Measurements from ENCODE around the gene ZNF283. TPM values are rescaled to one million over a fixed set of nuclear protein-coding genes. Genes with fewer than 3 reads are reported as not detected.
"Not testable (repeated sequence)": the region's sequence is repeated elsewhere in the genome, so short reads cannot be mapped to it uniquely, and the experiment has no call there.

Gene ZNF283
- total RNA-seq, 1 donor from 2014 or later = 7.9 TPM

- Histone ChIP-seq H3K4me3 (peak overlapping the region in 1 of 2 donors; percentile 44), H3K27me3 (no peaks in the 10 kb centered on the region), H3K27ac (peak overlapping the region; percentile 48), H3K36me3 (no peaks in the 10 kb centered on the region), H3K9me3 (no peaks in the 10 kb centered on the region), H3K4me1 (peaks cover 10% of the 10 kb centered on the region)
- DNase-seq (ENCODE audit: extremely low spot score in 2 of 2) = no peak
- TF ChIP-seq CTCF (IDR thresholded peaks at IDR 0.05) (no peak), POLR2AphosphoS5 (IDR thresholded peaks at IDR 0.05; ENCODE audit: insufficient read depth in 1 of 2, low read depth in 1 of 2) (peak in 1 of 2 donors; percentile 46), POLR2A (IDR thresholded peaks at IDR 0.05) (no peak)
- intact Hi-C loops (cut with DNase I) = no loop called here
These were observed 27.5 kb upstream of the ZNF283 start for GRCh38 chr19:43799502-43800142.

GRCh38 chr19:43802216-43802951 lies 24.7 kb upstream of the ZNF283 start, which contains the start of gene LYPD5:
Gene LYPD5, minus strand, starts transcription at chr19:43802447. Its CDS starts 67 bp downstream, at chr19:43802380.
- peaks cover 10% of the 10 kb centered on the region for H3K4me1 ChIP-seq
- no peaks in the 10 kb centered on the region for H3K9me3 ChIP-seq
- H3K27ac ChIP-seq = no peak within 1 kb of the TSS
- no peak within 1 kb of the TSS for H3K4me3 ChIP-seq
- intact Hi-C loops (cut with DNase I) = no loop called here
- DNase-seq (ENCODE audit: extremely low spot score in 2 of 2) = no peak
- no peaks in the 10 kb centered on the region for H3K36me3 ChIP-seq
- no peaks in the 10 kb centered on the region for H3K27me3 ChIP-seq
- TF ChIP-seq CTCF (IDR thresholded peaks at IDR 0.05) (no peak), POLR2AphosphoS5 (IDR thresholded peaks at IDR 0.05; ENCODE audit: insufficient read depth in 1 of 2, low read depth in 1 of 2) (no peak), POLR2A (IDR thresholded peaks at IDR 0.05) (no peak)

GRCh38 chr19:43804432-43804831 lies 22.7 kb upstream of the ZNF283 start:
- Histone ChIP-seq H3K27me3 (no peaks in the 10 kb centered on the region), H3K4me3 (no peak overlapping the region), H3K4me1 (no peaks in the 10 kb centered on the region), H3K36me3 (no peaks in the 10 kb centered on the region), H3K27ac (no peak overlapping the region), H3K9me3 (no peaks in the 10 kb centered on the region)
- intact Hi-C loops (cut with DNase I) = no loop called here
- TF ChIP-seq POLR2A (IDR thresholded peaks at IDR 0.05) (no peak), POLR2AphosphoS5 (IDR thresholded peaks at IDR 0.05; ENCODE audit: insufficient read depth in 1 of 2, low read depth in 1 of 2) (no peak), CTCF (IDR thresholded peaks at IDR 0.05) (no peak)
- no peak for DNase-seq (ENCODE audit: extremely low spot score in 2 of 2)

- H3K9me3 ChIP-seq; H3K27me3 ChIP-seq; H3K4me1 ChIP-seq; H3K4me3 ChIP-seq; DNase-seq (ENCODE audit: extremely low spot score in 2 of 2); intact Hi-C loops (cut with DNase I); H3K36me3 ChIP-seq; H3K27ac ChIP-seq: not testable (repeated sequence)
These were observed 20.7 kb upstream of the ZNF283 start for GRCh38 chr19:43806401-43806800.

- Histone ChIP-seq H3K4me3 (no peak overlapping the region), H3K9me3 (no peaks in the 10 kb centered on the region), H3K4me1 (no peaks in the 10 kb centered on the region), H3K27me3 (no peaks in the 10 kb centered on the region), H3K36me3 (no peaks in the 10 kb centered on the region), H3K27ac (no peak overlapping the region)
- no peak for TF ChIP-seq POLR2A (IDR thresholded peaks at IDR 0.05)
- TF ChIP-seq CTCF (IDR thresholded peaks at IDR 0.05) = no peak
- TF ChIP-seq POLR2AphosphoS5 (IDR thresholded peaks at IDR 0.05; ENCODE audit: insufficient read depth in 1 of 2, low read depth in 1 of 2) = no peak
- no peak for DNase-seq (ENCODE audit: extremely low spot score in 2 of 2)
- intact Hi-C loops (cut with DNase I) = no loop called here
These were observed 20.3 kb upstream of the ZNF283 start for GRCh38 chr19:43806848-43807247.
